ENCODE measurements around the gene MCM6.

MCM6 gene

GRCh38 chr2:135914485-135914884, 38.2 kb upstream of the MCM6 start:
- Histone ChIP-seq H3K27me3 (ENCODE audit: insufficient read depth, low read length, poor library complexity, severe bottlenecking) (no peaks in the 10 kb centered on the region), H3K4me2 (ENCODE audit: low read depth, low read length, poor library complexity, severe bottlenecking) (no peak overlapping the region), H3K9me3 (ENCODE audit: insufficient read depth, low read depth, low read length) (no peaks in the 10 kb centered on the region), H3K9me2 (replicated peaks; ENCODE audit: low read depth, low read length) (no peaks in the 10 kb centered on the region), H3K79me2 (ENCODE audit: insufficient read depth, low read length) (no peaks in the 10 kb centered on the region), H3K4me3 (ENCODE audit: low read length, poor library complexity, severe bottlenecking) (no peak overlapping the region), H3K36me3 (ENCODE audit: insufficient read depth, low read length) (peaks cover 44% of the 10 kb centered on the region), H4K20me1 (ENCODE audit: insufficient read depth, low read length, poor library complexity, severe bottlenecking) (no peaks in the 10 kb centered on the region), H3K9ac (ENCODE audit: low read depth, low read length, poor library complexity, severe bottlenecking) (no peak overlapping the region), H3K4me1 (ENCODE audit: insufficient read depth, low read length, poor library complexity, severe bottlenecking) (no peaks in the 10 kb centered on the region), H2AFZ (ENCODE audit: low read length) (no peak overlapping the region), H3F3A (ENCODE audit: low read depth) (no peaks in the 10 kb centered on the region)
- no peak for TF ChIP-seq CTCF (conservative IDR thresholded peaks at IDR 0.05; ENCODE audit: low read length)
- no peak for TF ChIP-seq EZH2phosphoT487 (IDR thresholded peaks at IDR 0.05; ENCODE audit: borderline replicate concordance)

- no peaks in the 10 kb centered on the region for H3K9me3 ChIP-seq (ENCODE audit: insufficient read depth, low read depth, low read length)
- H3K9me2 ChIP-seq (replicated peaks; ENCODE audit: low read depth, low read length) = no peaks in the 10 kb centered on the region
- H4K20me1 ChIP-seq (ENCODE audit: insufficient read depth, low read length, poor library complexity, severe bottlenecking) = no peaks in the 10 kb centered on the region
- H3K4me1 ChIP-seq (ENCODE audit: insufficient read depth, low read length, poor library complexity, severe bottlenecking) = no peaks in the 10 kb centered on the region
- H3K79me2 ChIP-seq (ENCODE audit: insufficient read depth, low read length) = no peaks in the 10 kb centered on the region
- H2AFZ ChIP-seq (ENCODE audit: low read length) = no peak overlapping the region
- no peak overlapping the region for H3K9ac ChIP-seq (ENCODE audit: low read depth, low read length, poor library complexity, severe bottlenecking)
- no peak overlapping the region for H3K4me3 ChIP-seq (ENCODE audit: low read length, poor library complexity, severe bottlenecking)
- TF ChIP-seq CTCF (conservative IDR thresholded peaks at IDR 0.05; ENCODE audit: low read length) = peak; percentile 80
- no peak for TF ChIP-seq EZH2phosphoT487 (IDR thresholded peaks at IDR 0.05; ENCODE audit: borderline replicate concordance)
- no peaks in the 10 kb centered on the region for H3F3A ChIP-seq (ENCODE audit: low read depth)
- peaks cover 48% of the 10 kb centered on the region for H3K36me3 ChIP-seq (ENCODE audit: insufficient read depth, low read length)
- no peak overlapping the region for H3K4me2 ChIP-seq (ENCODE audit: low read depth, low read length, poor library complexity, severe bottlenecking)
- no peaks in the 10 kb centered on the region for H3K27me3 ChIP-seq (ENCODE audit: insufficient read depth, low read length, poor library complexity, severe bottlenecking)
Observed at GRCh38 chr2:135913727-135914365, 37.6 kb upstream of the MCM6 start.

GRCh38 chr2:135909976-135910375, 33.7 kb upstream of the MCM6 start:
- Histone ChIP-seq H3K4me2 (ENCODE audit: low read depth, low read length, poor library complexity, severe bottlenecking) (no peak overlapping the region), H3K4me1 (ENCODE audit: insufficient read depth, low read length, poor library complexity, severe bottlenecking) (no peaks in the 10 kb centered on the region), H3F3A (ENCODE audit: low read depth) (0 out of 2 replicates have a peak, but pooled peaks cover 2% of the 10 kb centered on the region), H2AFZ (ENCODE audit: low read length) (no peak overlapping the region), H3K36me3 (ENCODE audit: insufficient read depth, low read length) (peaks cover 74% of the 10 kb centered on the region), H3K9ac (ENCODE audit: low read depth, low read length, poor library complexity, severe bottlenecking) (no peak overlapping the region), H3K4me3 (ENCODE audit: low read length, poor library complexity, severe bottlenecking) (no peak overlapping the region), H3K79me2 (ENCODE audit: insufficient read depth, low read length) (no peaks in the 10 kb centered on the region), H3K9me3 (ENCODE audit: insufficient read depth, low read depth, low read length) (no peaks in the 10 kb centered on the region), H3K27me3 (ENCODE audit: insufficient read depth, low read length, poor library complexity, severe bottlenecking) (no peaks in the 10 kb centered on the region), H3K9me2 (replicated peaks; ENCODE audit: low read depth, low read length) (no peaks in the 10 kb centered on the region), H4K20me1 (ENCODE audit: insufficient read depth, low read length, poor library complexity, severe bottlenecking) (no peaks in the 10 kb centered on the region)
- TF ChIP-seq EZH2phosphoT487 (IDR thresholded peaks at IDR 0.05; ENCODE audit: borderline replicate concordance) (no peak), CTCF (conservative IDR thresholded peaks at IDR 0.05; ENCODE audit: low read length) (no peak)
